Stimulated activated CD8-positive, alpha-beta memory T cell treated with anti-CD3 and anti-CD28 coated beads, Interleukin-12 subunit alpha, Interleukin-12 subunit beta, amount 100 ng/mL, for 4 hours (primary cell): ENCODE data around the gene PRKG1.
"Not testable (repeated sequence)": the region's sequence is repeated elsewhere in the genome, so short reads cannot be mapped to it uniquely, and the experiment has no call there.

Source experiments
- DNase-seq: peaks from one replicate; pipeline ENCODE4 v3.0.0-alpha.2; 2020; ENCODE audit warnings: low read depth

The PRKG1 gene

DNA sequence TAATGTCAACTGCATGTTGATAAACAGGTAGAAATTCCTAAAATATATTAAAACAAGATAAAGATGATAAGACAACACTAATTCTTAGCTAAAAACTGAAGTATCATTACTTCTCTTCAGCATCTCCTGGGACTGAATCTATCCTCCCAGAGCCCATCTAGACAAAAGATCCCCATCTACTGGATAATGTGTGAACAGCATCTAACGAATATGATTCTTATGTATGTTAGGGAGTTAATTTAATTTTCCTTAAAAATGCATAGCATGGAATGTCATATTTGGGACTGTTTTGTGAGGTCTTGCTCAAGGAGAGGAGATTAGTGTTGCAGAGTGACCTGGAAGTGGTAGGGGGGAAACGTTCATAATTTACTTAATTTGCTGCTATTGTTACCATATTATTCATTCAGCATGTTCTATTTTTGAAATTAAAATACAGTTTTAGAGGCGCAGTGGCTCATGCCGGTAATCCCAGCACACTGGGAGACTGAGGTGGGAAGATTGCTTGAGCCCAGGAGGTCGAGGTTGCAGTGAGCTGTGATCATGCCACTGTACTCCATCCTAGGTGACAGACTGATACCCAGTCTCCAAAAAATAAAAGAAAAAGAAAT lies 930.2 kb downstream of the PRKG1 start:
- DNase-seq = no peak

DNA sequence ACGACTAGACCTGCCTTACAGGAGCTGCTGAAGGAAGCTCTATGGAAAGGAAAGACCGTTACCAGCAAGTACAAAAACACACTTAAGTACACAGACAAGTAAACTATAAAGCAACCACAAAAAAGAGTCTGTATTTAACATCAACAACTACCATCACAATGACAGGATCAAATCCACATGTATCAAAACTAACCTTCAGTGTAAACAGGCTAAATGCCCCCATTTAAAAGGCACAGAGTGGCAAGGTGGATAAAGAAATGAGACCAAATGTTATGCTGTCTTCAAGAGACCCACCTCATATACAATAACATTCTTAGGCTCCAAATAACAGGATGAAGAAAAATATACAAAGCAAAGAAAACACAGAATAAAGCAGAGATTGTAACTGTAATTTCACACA lies 932.8 kb downstream of the PRKG1 start:
- DNase-seq = no peak

DNA sequence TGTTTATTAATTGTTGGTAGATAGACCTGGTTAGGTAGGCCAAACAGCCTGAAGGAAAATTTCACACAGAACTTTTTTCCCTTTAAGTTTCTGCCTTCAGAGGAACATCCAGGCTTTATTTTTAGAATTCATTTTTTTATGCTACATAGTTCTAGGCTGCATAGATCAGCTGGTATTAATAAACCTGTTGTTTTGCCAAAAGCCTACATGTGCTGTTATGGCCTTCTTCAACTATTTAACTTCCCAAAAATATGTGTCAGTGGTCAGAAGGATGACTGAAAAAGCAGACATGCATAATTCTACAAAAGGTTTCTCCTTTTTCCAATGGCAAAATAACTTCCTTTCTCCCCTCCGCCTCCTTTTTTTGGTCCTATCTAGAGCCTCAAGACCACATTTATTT lies 936.8 kb downstream of the PRKG1 start:
- DNase-seq = no peak

DNA sequence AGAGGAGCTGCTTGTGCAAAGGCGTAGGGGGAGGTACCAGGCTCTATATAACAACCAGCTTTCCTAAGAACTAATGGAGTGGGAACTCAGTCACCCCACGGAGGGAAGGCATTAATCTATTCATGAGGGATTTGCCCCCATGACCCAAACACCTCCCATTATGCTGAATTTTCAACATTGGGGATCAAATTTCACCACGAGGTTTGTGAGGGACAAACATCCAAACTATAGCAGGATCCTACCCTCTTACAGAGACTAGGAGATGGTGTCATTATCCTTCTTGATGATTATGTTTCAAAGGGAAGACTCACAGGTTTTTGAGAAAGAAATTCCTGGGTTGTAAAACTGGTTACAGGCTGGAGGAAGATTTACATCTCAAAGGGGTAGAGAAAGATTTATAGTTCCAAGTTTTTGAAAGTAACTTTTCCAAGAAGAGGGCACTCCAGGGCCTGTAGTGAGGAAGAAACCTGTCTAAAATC lies 944.8 kb downstream of the PRKG1 start:
- DNase-seq = no peak

DNA sequence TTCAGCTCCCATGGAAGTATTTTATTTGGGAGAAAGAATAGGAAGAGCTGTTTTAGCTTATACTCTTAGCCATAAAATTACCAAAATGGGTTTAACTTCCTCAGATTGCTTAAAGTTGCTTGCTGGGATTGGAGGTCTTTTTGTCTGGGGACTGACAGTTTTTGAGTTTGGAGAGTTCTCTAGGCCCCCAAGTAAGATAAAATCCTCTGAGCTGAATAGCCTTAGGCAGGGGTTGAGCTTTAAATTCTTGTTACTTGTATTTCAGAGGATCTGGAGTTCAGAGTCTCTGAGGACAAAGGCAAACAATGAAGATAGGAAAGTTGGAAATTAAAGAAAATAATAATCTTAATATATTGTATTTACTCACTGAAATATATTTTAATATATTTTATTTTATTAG lies 945.4 kb downstream of the PRKG1 start:
- DNase-seq = no peak

DNA sequence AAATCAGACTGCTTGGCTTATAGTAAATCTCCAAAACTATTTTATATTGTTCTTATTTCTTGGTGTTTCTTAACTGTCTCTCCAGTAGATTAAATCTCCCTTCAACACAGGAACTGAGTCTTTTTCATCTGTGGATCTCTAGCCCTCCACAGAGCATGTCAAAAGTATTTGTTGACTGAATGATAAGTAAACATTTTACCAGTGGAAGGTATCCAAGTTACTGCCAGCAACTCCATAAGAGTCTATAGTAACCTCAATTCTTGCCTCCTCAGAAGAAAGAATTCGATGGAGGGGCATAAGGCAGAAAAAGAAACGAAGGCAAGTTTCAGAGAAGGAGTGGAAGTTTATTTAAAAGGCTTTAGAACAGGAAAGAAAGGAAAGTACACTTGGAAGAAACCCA lies 945.9 kb downstream of the PRKG1 start:
- no peak for DNase-seq

DNA sequence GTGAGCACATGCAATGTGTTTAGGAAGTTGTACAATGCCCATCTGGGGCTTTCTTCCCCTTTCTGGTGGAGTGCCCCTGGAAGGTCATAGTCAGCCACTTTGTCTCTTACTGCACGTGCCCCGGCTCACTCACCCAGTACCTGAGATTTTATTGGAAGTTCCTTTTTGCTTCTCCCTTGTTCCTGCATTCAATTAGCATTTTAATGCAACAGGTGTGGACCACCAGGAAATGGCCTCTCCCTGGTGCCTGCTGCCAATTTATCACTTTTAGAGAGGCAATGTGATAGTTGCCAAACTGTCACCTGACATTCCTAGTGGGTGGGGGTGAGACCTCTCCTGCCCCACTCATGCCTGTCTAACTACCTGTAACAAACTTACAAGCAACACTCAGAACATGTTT lies 946.4 kb downstream of the PRKG1 start:
- no peak for DNase-seq

DNA sequence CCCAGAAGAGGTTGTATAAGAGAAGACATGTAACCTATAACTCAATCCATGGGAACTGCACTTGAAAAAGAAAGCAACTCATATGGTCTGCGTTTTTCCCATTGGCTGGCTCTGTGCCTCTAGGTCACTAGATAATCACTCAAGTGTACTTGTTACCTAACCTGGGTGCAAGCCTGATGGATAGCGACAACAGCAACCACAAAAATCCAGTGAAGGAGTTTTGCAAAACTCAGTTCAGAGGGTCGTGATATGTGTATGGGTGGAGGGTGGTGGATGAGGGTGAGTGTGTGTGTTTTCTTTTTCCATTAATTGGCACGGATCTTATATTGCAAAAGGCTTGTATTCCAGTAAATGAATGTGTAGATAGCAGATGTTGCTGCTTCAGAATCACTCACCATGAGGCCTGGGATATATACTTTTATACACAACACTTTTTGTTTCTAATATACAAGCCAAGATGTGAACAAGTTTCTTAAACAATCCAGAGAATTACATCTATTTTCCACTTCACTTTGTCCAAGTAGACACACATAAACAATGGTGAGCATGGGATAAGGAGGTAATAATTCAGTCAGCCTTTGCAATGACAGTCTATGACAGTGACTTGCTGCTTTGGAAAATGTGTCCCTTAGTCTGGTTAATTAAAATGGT lies 952.9 kb downstream of the PRKG1 start:
- DNase-seq = no peak

DNA sequence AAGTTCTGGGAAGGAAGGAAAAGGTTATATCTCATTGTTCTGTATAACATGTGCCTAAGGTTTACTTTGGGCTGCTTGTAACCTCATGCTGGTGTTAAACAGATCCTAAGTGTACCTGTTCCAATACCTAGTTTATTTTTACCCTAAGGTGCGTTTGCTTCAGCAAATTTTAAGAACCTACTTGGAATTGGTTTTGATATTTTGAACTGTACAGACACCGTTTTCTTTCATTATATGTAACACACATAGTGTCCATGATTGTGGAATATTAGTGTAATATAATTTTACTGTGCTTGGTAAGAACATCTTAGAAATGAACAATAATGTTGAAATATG lies 954.2 kb downstream of the PRKG1 start:
- no peak for DNase-seq

DNA sequence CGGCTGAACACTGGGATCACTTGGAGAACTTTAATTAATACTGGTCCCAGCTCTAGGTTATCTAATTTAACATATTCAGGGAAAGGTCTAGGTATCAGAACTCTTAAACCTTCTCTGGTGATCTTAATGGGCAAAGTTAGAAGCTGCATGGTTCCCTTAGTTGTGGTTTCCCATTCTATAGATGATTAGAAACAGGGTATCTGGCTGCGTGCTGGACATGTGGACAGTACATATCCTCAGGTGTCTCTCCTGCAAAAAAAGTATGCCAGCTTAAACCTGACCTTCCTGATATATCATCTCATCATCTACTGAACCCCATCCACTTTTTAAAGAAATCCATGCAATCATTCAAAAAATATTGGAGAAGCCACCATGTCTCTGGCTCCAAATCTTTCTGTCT lies 955.3 kb downstream of the PRKG1 start:
- no peak for DNase-seq

DNA sequence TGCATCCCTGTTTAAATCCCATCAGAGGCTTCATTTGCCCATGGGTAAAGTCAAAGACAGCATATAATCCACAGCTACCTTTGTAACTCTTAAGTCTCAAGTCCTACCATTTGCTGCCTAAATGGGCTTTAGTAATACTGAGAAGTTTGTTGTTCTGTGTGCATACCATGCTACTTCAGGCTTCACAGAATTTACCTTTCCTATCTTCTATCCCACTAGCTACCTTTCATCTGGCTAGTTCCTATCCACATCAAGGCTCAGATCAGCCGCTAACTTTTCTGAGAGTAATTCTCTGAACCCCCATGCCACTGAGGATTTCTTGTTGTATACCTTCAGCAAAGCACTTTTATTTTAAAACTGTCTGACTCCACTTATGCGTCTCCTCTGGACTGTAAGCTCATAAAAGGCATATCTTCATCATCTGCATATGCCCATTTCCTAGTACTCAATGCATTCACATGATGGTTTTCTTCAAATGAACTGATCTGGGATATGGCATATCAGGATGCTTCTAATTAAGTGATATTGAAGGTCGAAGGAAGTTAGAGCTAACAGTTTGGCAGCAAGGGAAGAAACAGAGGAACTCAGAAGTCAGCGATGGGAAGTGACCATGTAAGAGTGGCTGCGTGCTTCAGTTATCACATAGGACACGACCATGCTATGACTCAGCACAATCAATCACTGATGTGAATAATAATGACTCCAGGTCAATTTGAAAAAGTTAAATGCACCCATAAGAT lies 955.9 kb downstream of the PRKG1 start:
- no peak for DNase-seq

DNA sequence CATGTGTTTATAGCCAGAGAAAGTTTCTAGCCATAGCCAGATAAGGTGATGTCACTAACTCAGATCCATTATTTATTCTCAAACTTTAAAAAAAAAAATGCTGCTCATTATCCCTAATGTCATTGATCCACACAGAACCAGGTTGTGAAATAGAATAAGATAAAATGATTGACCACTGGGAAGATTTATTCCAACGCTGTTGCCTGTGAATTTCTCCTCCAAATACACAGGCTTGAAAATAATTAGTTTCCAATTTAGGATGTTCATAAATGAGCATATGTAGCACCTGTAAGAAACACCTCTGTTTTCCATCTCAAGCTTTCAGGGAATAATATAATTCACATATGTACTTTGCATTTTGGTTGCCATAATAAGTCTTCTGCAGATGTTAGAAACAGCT lies 956.7 kb downstream of the PRKG1 start:
- DNase-seq = no peak

DNA sequence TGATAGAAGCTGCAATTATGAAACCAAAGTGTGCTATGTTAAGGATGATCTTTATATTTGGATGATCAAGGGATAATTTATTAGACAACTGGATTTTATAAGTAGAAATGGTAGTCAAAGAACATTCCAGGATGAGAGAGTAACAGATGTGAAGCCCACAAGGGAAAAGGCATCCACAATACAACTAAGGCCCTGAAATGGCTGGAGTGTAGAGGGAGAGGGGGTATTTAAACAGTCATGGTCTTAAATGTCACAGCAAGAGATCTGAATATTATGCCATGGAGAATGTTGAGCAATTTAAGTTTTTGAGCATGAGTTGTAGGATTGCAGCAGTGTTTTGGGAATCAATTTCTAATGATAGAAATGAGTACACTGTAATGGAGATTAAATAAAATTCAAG lies 957.5 kb downstream of the PRKG1 start:
- no peak for DNase-seq

DNA sequence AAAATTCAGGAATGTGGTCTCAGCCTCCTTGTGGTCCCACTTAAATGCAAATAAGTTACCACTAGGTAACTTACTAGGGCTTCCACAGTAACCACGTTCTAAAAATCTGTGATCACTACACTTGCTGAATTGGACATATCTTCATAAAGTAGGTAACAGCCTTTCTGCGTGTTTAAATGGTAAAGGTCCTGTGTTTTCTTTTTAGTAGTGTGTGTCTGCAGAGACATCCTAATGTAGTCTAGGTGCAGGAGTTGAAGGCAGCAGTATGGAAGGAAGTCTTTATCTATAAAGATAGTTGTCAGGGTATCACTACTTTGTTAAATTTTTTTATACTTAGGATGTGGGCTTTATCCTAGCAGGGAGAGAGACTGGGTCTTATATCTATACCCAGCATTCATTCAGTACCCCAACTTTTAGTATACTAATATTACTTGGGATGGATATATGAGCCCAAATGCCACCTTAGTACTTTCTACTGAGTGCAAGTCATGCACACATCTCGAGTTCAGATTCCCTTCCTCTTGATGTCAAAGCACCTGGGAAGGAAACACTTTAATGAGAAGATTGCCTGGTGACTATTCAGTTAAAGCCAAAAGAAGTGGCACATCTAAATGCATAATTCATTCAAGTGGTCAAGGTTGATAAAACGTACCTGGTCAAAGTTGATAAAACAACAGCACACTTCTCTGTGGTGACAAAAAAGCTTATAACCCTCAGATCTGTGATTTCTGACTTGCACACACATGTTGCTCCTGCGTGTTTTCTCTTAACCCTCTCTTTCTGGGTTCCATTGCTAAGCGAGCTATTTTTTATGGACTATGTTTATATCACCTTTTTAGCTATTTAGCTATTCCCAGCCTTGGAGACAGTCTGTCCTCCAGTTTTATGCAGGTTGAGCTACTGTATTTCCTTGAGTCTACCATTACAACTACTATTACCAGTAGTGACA lies 958.7 kb downstream of the PRKG1 start:
- DNase-seq = no peak

DNA sequence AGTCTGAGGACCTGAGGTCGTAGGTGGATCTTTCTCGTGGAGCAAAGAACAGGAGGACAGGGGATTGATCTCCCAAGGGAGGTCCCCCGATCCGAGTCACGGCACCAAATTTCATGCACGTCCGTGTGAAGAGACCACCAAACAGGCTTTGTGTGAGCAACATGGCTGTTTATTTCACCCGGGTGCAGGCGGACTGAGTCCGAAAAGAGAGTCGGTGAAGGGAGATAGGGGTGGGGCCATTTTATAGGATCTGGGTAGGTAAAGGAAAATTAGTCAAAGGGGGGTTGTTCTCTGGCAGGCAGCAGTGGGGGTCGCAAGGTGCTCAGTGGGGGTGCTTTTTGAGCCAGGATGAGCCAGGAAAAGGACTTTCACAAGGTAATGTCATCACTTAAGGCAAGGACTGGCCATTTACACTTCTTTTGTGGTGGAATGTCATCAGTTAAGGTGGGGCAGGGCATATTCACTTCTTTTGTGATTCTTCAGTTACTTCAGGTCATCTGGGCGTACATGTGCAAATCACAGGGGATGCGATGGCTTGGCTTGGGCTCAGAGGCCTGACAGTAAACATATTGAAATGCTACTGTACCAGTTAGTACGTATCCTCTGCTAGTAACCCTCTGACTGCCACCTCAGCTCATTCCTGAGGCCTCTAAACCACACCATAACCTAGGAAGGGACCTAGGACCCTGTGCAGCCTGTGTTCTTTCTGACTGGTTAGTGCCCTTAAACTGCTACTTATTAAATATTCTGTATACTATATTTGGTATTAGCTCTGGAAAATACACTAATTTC lies 964.9 kb downstream of the PRKG1 start:
- DNase-seq = not testable (repeated sequence)

DNA sequence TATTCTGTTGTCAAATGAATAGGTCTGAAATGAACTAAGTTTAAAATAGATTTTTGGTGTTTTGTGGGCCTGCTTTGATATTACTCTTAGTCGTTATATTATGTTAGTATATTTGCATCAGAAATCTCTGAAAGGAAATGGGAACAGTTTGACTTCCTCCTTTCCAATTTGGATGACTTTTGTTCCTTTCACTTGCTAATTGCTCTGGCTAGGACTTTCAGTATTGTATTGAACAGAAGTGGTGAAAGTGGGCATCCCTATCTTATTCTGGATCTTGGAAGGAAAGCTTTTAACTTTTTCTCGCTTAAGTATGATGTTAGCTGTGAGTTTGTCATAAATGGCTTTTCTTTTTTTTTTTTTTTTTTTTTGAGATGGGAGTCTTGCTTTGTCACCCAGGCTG lies 966.2 kb downstream of the PRKG1 start:
- no peak for DNase-seq

DNA sequence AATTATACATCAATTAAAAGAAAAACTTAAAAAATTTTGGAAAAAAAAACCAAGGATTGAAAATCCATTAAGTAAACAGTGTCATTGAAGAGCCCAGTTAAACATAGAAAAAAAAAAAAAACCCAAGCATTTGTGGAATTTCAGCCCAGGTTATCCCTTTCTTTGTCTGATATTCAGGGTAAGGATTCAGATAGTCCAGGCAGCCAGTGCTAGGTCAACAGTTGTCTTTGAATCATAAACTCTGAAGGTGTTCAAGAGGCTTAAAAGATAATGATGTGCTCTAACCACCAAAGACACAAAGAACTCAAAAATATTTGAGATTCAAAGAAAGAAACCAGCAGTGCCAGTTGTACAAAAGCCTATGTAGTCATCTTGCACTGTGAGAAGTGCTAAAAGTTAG lies 969.5 kb downstream of the PRKG1 start:
- no peak for DNase-seq

DNA sequence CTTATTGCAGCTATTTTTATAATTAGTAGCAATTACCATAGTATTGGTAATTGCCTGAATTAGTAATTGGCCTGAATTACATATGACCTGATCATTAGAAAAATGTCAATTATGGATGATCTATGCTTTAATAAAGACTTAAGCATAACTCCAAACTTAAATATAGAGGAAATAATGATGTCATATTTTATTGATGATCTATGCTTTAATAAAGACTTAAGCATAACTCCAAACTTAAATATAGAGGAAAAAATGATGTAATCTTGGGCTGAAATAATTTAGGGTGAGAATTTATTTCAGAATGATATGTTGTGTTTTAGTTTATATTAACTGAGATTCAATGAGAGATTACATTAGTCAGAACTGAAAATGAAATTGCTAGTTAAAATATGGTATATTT lies 973.8 kb downstream of the PRKG1 start:
- no peak for DNase-seq

DNA sequence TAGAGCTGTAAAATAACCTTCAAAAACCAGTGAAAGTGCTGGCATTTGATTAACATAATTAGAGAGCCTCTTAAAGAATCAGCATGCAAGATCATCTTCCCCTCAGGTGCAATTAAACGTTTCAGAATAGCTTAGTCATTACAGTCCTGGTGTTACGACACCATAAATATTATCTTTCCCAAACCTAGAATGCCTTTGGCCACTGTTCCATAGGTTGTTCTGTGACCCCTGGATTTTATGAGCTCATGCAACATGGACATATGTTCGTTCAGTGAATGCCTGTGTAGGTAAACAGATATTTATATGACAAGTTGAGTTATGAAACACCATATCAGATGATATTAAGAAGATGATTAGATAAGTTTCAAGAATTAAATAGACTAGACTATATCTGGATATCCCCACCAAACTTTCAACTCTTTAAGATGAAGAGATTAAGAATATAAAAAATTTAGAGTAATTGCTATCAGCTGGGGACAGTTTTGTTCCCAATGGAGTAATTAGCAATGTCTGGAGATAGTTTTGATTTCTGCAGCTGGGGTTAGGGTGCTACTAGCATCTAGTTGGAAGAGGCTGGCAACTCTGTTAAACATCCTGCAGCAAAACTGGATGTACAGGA lies 976.3 kb downstream of the PRKG1 start:
- DNase-seq = no peak

DNA sequence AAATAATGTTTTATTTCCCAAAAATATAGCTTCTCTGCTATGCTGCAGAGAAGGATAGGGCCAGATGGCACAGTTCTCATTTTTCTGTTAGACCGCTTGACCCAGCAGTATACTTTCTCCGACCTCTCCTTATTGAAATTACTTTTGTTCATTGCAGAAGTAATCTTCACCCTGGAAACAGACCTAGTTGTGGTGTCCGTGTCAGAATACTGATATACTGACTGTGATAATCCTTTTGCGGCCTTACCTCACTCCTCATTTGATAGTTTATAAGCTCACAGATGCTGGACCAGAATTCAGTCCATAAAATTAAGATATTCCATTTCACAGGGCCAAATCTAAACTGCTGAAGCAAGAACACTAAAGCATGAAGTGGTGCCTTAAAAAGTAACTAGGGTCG lies 979.2 kb downstream of the PRKG1 start:
- no peak for DNase-seq

DNA sequence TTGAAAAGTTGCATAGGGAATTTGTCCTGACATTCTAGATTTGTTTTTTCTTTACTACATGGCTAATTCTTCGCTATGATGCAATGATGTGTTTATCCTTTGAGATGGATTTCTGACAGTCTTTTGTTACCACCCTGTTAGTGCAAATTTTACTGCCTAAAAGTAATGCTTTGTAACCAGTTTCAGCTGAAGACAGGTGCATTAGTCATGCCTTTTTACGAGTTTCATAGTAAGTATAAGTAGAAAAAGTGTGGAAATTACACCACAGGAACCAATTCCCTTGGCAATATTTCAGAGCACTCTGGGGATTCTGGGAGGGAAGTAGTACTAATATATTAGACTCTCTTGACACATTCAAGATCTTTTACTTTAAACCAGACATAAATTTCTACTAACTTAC lies 982.0 kb downstream of the PRKG1 start:
- no peak for DNase-seq
